Heart left ventricle (tissue), 16 donors: ENCODE results near the gene NEU1. TPM values are rescaled to one million over a fixed set of nuclear protein-coding genes. Genes with fewer than 3 reads are reported as not detected.
A peak's percentile ranks its signal among the peaks of the same experiment; 100 is the strongest.

Experiments
- ATAC-seq, 4 donors: fragments of 200-7000 bp; cut with Tn5 transposase; one replicate each; pipeline ENCODE4 v1.9.1; 2020 to 2022; ENCODE audit warnings: moderate library complexity in 4 of 4, mild to moderate bottlenecking in 3 of 4, moderate number of reproducible peaks in 1 of 4
- DNase-seq, 5 donors: peaks; one replicate each; pipeline ENCODE4 v3.0.0-alpha.2; 2020
- H3K27ac ChIP-seq, 12 donors: fragments of 200-600 bp; sonication (generic) in 4 of 12; one replicate each; pipeline versions ENCODE4 v1.5.0 to v1.8.0; 2016 to 2022; ENCODE audit warnings: mild to moderate bottlenecking in 2 of 12
- H3K27me3 ChIP-seq, 9 donors: fragments of 200-600 bp; sonication (generic) in 2 of 9; one replicate each; pipeline versions ENCODE4 v1.5.1 to v1.8.0; 2016 to 2022; ENCODE audit warnings: mild to moderate bottlenecking in 3 of 9
- H3K36me3 ChIP-seq, 9 donors: fragments of 200-600 bp; sonication (generic) in 2 of 9; one replicate each; pipeline versions ENCODE4 v1.5.0 to v1.8.0; 2018 to 2022; ENCODE audit warnings: mild to moderate bottlenecking in 2 of 9
- H3K4me1 ChIP-seq, 12 donors: fragments of 200-600 bp; sonication (generic) in 4 of 12; one replicate each; pipeline versions ENCODE4 v1.5.0 to v1.8.0; 2016 to 2022; ENCODE audit warnings: mild to moderate bottlenecking in 3 of 12
- H3K4me3 ChIP-seq, 12 donors: fragments of 200-600 bp; sonication (generic) in 4 of 12; one replicate each; pipeline versions ENCODE4 v1.5.0 to v1.8.0; 2017 to 2022; ENCODE audit warnings: mild to moderate bottlenecking in 9 of 12, moderate library complexity in 4 of 12
- H3K9me3 ChIP-seq, 12 donors: fragments of 200-600 bp; sonication (generic) in 4 of 12; one replicate each; pipeline versions ENCODE4 v1.5.0 to v1.8.0; 2016 to 2022; ENCODE audit warnings: mild to moderate bottlenecking in 1 of 12
- CTCF ChIP-seq, 12 donors: fragments of 200-600 bp; sonication (generic) in 4 of 12; IDR thresholded peaks; one replicate each; pipeline versions ENCODE4 v1.5.0 to v1.8.0; 2018 to 2022; ENCODE audit warnings: antibody characterized with exemption in 12 of 12, mild to moderate bottlenecking in 5 of 12
- POLR2A ChIP-seq, 2 donors: fragments of 450-650 bp; IDR thresholded peaks; one replicate each; pipeline ENCODE4 v1.6.1; 2017; ENCODE audit warnings: antibody characterized with exemption in 2 of 2, mild to moderate bottlenecking in 2 of 2, moderate library complexity in 2 of 2
- WGBS, 4 donors: extraction: QIAGEN DNeasy Blood & Tissue Kit in 2 of 4; methylation state at CpG; one replicate each; pipeline versions ENCODE4 v1.1.5 to v1.1.7; 2013 to 2018; 5-methylcytosine and 5-hydroxymethylcytosine counted together
- intact Hi-C, 10 donors: fragments of 100-400 bp; cut with DNase I; formaldehyde crosslinking; loops; one replicate each; pipeline versions ENCODE4 v1.11.1 to v1.14.2; 2022
- polyA plus RNA-seq, 2 donors: library from polyadenylated mRNA; stranded (reverse); fragments of 200-250 nt; gene quantifications; one replicate each; pipeline ENCODE4 v1.2.3, GENCODE V29; 2013
- total RNA-seq, 9 donors: library from RNA; depleted of rRNA in 2 of 9; stranded (reverse); fragments of >200 nt in 2 of 9; fragmentation: NEBNext Ultra II Directional in 3 of 9; extraction: Animal tissue kit (Norgen Biotek cat#: 25700) in 3 of 9; gene quantifications; one replicate each; pipeline versions ENCODE4 v1.1.0 to v1.2.4, GENCODE V29; 2016 to 2023
- donor health status: ischemic (EF 13 %, LVEDD 7.1; RV severe dilation, severe dysfunction).
- donor health status: healthy with polysubstance abuse.
- donor health status: DM: no; HTN: yes; CAD: no.
- donor health status: DM: no; HTN: no; CAD: no.
- donor health status: ischemic (EF 25% LVEDD 6.9; RV normal size, moderate dysfunction).
- donor health status: ischemic (EF 25% LVEDD 5.7; RV mildly dilated, moderate dysfunction).
- donor health status: healthy.
- donor health status: DM: yes; HTN: yes; CAD: no.
- donor health status: ischemic (EF 35%, LVEDD 5.7; RV mildly dilated, moderate dysfunction).
- donor health status: nonischemic (EF 11% LVEDD 7.7; RV severe dilation, severe dysfunction).
- donor health status: DM: yes; HTN: yes; CAD: no.
- donor health status: PGD.
- donor health status: ischemic (EF 29% LVEDD 5.4; RV normal size, mild dysfunction).
- donor health status: nonischemic (EF 23%, LVEDD 6.1; RV moderate dilation, normal function).

The NEU1 gene
- total and polyA plus RNA-seq, 11 donors = 18.7 to 63.1 (median 27.6) TPM

- intact Hi-C loops = loop anchor here in 5 of 10 donors (5.0 to 10.0 kb wide), 2 partner anchors 51 to 54 kb away; partner anchors contain the start of genes NELFE (in 2 of the 5) and SKIC2 (in 2 of the 5)
- ATAC-seq = no peak
- Histone ChIP-seq H3K36me3 (peaks cover 0 to 3% (median 0%) of the 10 kb centered on the region in 9 donors), H3K4me1 (peaks cover 0 to 44% (median 23%) of the 10 kb centered on the region in 12 donors), H3K9me3 (no peaks in the 10 kb centered on the region), H3K4me3 (peak overlapping the region; percentile 49 to 95 (median 66)), H3K27me3 (no peaks in the 10 kb centered on the region), H3K27ac (peak overlapping the region in 11 of 12 donors; percentile 54 to 91 (median 83))
- DNase-seq = no peak
- TF ChIP-seq CTCF (IDR thresholded peaks at IDR 0.05) (no peak), POLR2A (IDR thresholded peaks at IDR 0.05) (no peak)
- WGBS, 4 donors = 31 to 48% (median 43%) methylated on average over 15 to 29 of the region's 29 CpGs
Observed at GRCh38 chr6:31900917-31901414, 38.3 kb upstream of the NEU1 start.

- peaks cover 0 to 44% (median 23%) of the 10 kb centered on the region in 12 donors for H3K4me1 ChIP-seq
- 86 to 90% (median 87%) methylated on average over 38 to 49 of the region's 49 CpGs for WGBS, 4 donors
- H3K4me3 ChIP-seq = no peak overlapping the region
Observed at GRCh38 chr6:31899882-31900722, 37.5 kb upstream of the NEU1 start.

GRCh38 chr6:31899215-31899614 is 36.6 kb upstream of the NEU1 start:
- H3K4me3 ChIP-seq = peak overlapping the region in 2 of 12 donors; percentile 7 to 87
- DNase-seq (no peak), ATAC-seq (no peak)
- peaks cover 0 to 44% (median 23%) of the 10 kb centered on the region in 12 donors for H3K4me1 ChIP-seq
- no peaks in the 10 kb centered on the region for H3K9me3 ChIP-seq
- H3K27me3 ChIP-seq = no peaks in the 10 kb centered on the region
- TF ChIP-seq POLR2A (IDR thresholded peaks at IDR 0.05) (no peak), CTCF (IDR thresholded peaks at IDR 0.05) (no peak)
- intact Hi-C loops = loop anchor here in 4 of 10 donors (5.0 kb wide), 3 partner anchors 53 to 62 kb away; partner anchors contain the start of genes NELFE (in 2 of the 4) and SKIC2 (in 2 of the 4)
- 46 to 53% (median 49%) methylated on average over 5 of the region's 5 CpGs for WGBS, 4 donors
- H3K27ac ChIP-seq = no peak overlapping the region
- H3K36me3 ChIP-seq = peaks cover 0 to 19% (median 14%) of the 10 kb centered on the region in 9 donors

More at GRCh38 chr6:31899882-31900722, 37.5 kb upstream of the NEU1 start:
- H3K36me3 ChIP-seq = peaks cover 0 to 10% (median 5%) of the 10 kb centered on the region in 9 donors
- no peaks in the 10 kb centered on the region for H3K9me3 ChIP-seq
- no peak for DNase-seq
- H3K27me3 ChIP-seq = no peaks in the 10 kb centered on the region
- H3K27ac ChIP-seq = peak overlapping the region in 1 of 12 donors; percentile 81
- intact Hi-C loops = loop anchor here in 8 of 10 donors (5.0 to 10.0 kb wide), 4 partner anchors 52 to 63 kb away; partner anchors contain the start of genes NELFE (in 4 of the 8) and SKIC2 (in 4 of the 8)
- no peak for TF ChIP-seq POLR2A (IDR thresholded peaks at IDR 0.05)
- TF ChIP-seq CTCF (IDR thresholded peaks at IDR 0.05) = no peak
- ATAC-seq = no peak
